HTERT RPE-1 (cell line): ENCODE results near the gene BPIFB6.

Experiments
- in situ Hi-C: fragments of 300-500 bp; cut with MboI; formaldehyde crosslinking; loops from 4 replicates; pipeline ENCODE4 v1.14.3; 2020; ENCODE audit warnings: low sequenced_read_pairs

Gene BPIFB6

GRCh38 chr20:33015114-33015484 lies 16.3 kb upstream of the BPIFB6 start:
- in situ Hi-C loops: no loop called here

GRCh38 chr20:33015700-33016580 lies 15.5 kb upstream of the BPIFB6 start:
- in situ Hi-C loops: no loop called here

- in situ Hi-C loops: no loop called here
These were observed 14.8 kb upstream of the BPIFB6 start for GRCh38 chr20:33016581-33017109.

- in situ Hi-C loops: no loop called here
These were observed 13.9 kb upstream of the BPIFB6 start for GRCh38 chr20:33017542-33017941.

- in situ Hi-C loops: no loop called here
These were observed 13.1 kb upstream of the BPIFB6 start for GRCh38 chr20:33018169-33018931.

- in situ Hi-C loops: no loop called here
These were observed 11.8 kb upstream of the BPIFB6 start for GRCh38 chr20:33019465-33020277.

- in situ Hi-C loops: no loop called here
These were observed 10.9 kb upstream of the BPIFB6 start for GRCh38 chr20:33020278-33021161.

GRCh38 chr20:33021879-33022278 lies 9.6 kb upstream of the BPIFB6 start:
- in situ Hi-C loops: no loop called here

- in situ Hi-C loops: no loop called here
These were observed 9.2 kb upstream of the BPIFB6 start for GRCh38 chr20:33022289-33022688.

- in situ Hi-C loops: no loop called here
These were observed 8.6 kb upstream of the BPIFB6 start for GRCh38 chr20:33022694-33023438.

GRCh38 chr20:33023439-33024242 lies 7.8 kb upstream of the BPIFB6 start:
- in situ Hi-C loops: no loop called here

- in situ Hi-C loops: no loop called here
These were observed 7.2 kb upstream of the BPIFB6 start for GRCh38 chr20:33024243-33024560.

- in situ Hi-C loops: no loop called here
These were observed 6.7 kb upstream of the BPIFB6 start for GRCh38 chr20:33024609-33025317.

- in situ Hi-C loops: no loop called here
These were observed 6.1 kb upstream of the BPIFB6 start for GRCh38 chr20:33025318-33025876.

GRCh38 chr20:33026072-33026778 lies 5.2 kb upstream of the BPIFB6 start:
- in situ Hi-C loops: no loop called here

GRCh38 chr20:33026779-33027759 lies 4.4 kb upstream of the BPIFB6 start:
- in situ Hi-C loops: no loop called here
